Hepatocyte (in vitro differentiated cells): ENCODE results near the gene TRPM3. TPM values are rescaled to one million over a fixed set of nuclear protein-coding genes. Genes with fewer than 3 reads are reported as not detected.

Experiments
- DNase-seq: peaks from one replicate; pipeline ENCODE4 v3.0.0-alpha.2; 2016; ENCODE audit warnings: low spot score
- H2AFZ ChIP-seq: fragments of 200-600 bp; sonication (generic); 2 replicates; pipeline ENCODE4 v1.6.0; 2016; ENCODE audit warnings: antibody characterized with exemption, mild to moderate bottlenecking
- H3K27ac ChIP-seq: fragments of 200-600 bp; sonication (generic); 2 replicates; pipeline ENCODE4 v1.5.1; 2016; ENCODE audit warnings: mild to moderate bottlenecking
- H3K27me3 ChIP-seq: fragments of 200-600 bp; sonication (generic); 2 replicates; pipeline ENCODE4 v1.6.1; 2016
- H3K36me3 ChIP-seq: fragments of 200-600 bp; sonication (generic); replicated peaks from 2 replicates; pipeline ENCODE4 v1.5.1; 2016; ENCODE audit warnings: low read depth; ENCODE audit not compliant: insufficient read depth
- H3K4me1 ChIP-seq: fragments of 200-600 bp; sonication (generic); 2 replicates; pipeline ENCODE4 v1.5.1; 2016; ENCODE audit warnings: mild to moderate bottlenecking, moderate library complexity; ENCODE audit not compliant: insufficient read depth
- H3K4me2 ChIP-seq: fragments of 200-600 bp; sonication (generic); 2 replicates; pipeline ENCODE4 v1.6.0; 2016
- H3K4me3 ChIP-seq: fragments of 200-600 bp; sonication (generic); 2 replicates; pipeline ENCODE4 v1.5.1; 2016; ENCODE audit warnings: mild to moderate bottlenecking
- H3K79me2 ChIP-seq: fragments of 200-600 bp; sonication (generic); 2 replicates; pipeline ENCODE4 v1.6.0; 2017; ENCODE audit warnings: mild to moderate bottlenecking
- H3K9me2 ChIP-seq: fragments of 200-600 bp; sonication (generic); replicated peaks from 2 replicates; pipeline ENCODE4 v1.6.0; 2017; ENCODE audit warnings: mild to moderate bottlenecking; ENCODE audit not compliant: insufficient read depth
- H3K9me3 ChIP-seq: fragments of 200-600 bp; sonication (generic); 2 replicates; pipeline ENCODE4 v1.5.1; 2016; ENCODE audit warnings: low read depth, mild to moderate bottlenecking
- H4K20me1 ChIP-seq: fragments of 200-600 bp; sonication (generic); 2 replicates; pipeline ENCODE4 v1.6.0; 2016; ENCODE audit warnings: mild to moderate bottlenecking; ENCODE audit not compliant: insufficient read depth, poor library complexity, severe bottlenecking
- EZH2 ChIP-seq: fragments of 200-600 bp; sonication (generic); IDR thresholded peaks from 2 replicates; pipeline ENCODE4 v1.6.1; 2016; ENCODE audit warnings: antibody characterized with exemption, mild to moderate bottlenecking, borderline replicate concordance
- EZH2phosphoT487 ChIP-seq: fragments of 200-600 bp; sonication (generic); IDR thresholded peaks from one replicate; pipeline ENCODE4 v1.6.1; 2018; ENCODE audit warnings: antibody characterized with exemption, mild to moderate bottlenecking, low read depth, moderate library complexity; ENCODE audit not compliant: unreplicated experiment, severe bottlenecking
- WGBS: methylation state at CpG from one replicate; pipeline ENCODE4 v1.1.6; 2016; ENCODE audit warnings: low lambda C conversion rate; ENCODE audit errors: missing lambda C conversion rate; 5-methylcytosine and 5-hydroxymethylcytosine counted together
- polyA plus RNA-seq: library from polyadenylated mRNA; unstranded; fragments of >200 nt; fragmentation: Nextera tagmentation; extraction: Ambion mirVana; gene quantifications from 2 replicates; pipeline ENCODE4 v1.2.1, GENCODE V29; 2016
- total RNA-seq: library from RNA; depleted of rRNA; stranded (reverse); fragments of >200 nt; gene quantifications from 2 replicates; pipeline ENCODE4 v1.2.3, GENCODE V29; 2014
- TF ChIP-seq, protein P1 (sequence below): fragments of 200-600 bp; sonication (generic); IDR thresholded peaks from 2 replicates; pipeline ENCODE4 v1.5.1; 2016; ENCODE audit warnings: antibody characterized with exemption, mild to moderate bottlenecking; ENCODE audit not compliant: poor library complexity

TRPM3 gene
- total RNA-seq: 0.60 and 1.6 TPM in 2 replicates
- polyA plus RNA-seq: 0.68 and 0.86 TPM in 2 replicates

DNA sequence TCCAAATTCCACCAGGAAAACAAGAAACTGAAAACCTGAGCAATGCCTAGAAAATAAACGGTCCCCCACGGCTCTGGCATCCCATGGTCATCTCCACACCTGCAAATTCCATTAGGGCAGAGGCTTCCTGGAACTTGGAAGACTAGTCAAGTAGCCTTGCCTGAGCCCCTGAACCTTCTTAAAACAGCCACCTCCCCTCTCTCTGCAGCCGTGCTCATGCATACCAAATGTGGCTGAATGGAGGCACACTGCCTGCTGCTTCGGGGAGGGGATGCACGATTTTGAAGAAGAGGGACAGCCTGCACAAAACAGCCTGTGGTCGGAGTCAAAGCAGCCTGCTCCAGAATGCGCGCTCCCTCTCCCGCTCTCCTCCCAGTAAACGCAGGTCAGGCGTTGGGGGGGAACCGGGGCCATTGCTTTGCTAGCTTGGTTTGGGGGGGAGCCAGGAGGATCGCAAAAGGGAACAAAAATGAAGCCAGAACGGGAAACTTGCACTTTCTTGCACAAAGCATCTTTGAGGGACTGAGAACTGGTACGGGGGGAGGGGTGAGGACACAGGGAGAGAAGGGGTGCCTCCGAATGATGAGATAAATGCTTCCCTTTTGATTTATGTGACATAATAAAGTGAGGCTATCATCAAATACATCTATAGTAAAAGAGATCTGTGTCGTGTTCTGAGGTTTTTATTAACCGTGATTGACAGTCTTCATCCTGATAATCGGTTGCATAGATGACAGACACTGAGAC lies at the start of gene TRPM3:
TRPM3 (minus strand) TSS at position 347 of the 747 bp plus-strand sequence; CDS start at position 80, 267 bp downstream.
- Histone ChIP-seq H3K9me3 (no peaks in the 10 kb centered on the region), H3K4me1 (no peaks in the 10 kb centered on the region), H3K27ac (no peak within 1 kb of the TSS), H4K20me1 (no peaks in the 10 kb centered on the region), H3K4me3 (peak within 1 kb of the TSS; percentile 8), H3K27me3 (peaks cover 32% of the 10 kb centered on the region), H3K4me2 (peak within 1 kb of the TSS; percentile 72), H3K79me2 (no peaks in the 10 kb centered on the region), H3K36me3 (no peaks in the 10 kb centered on the region), H3K9me2 (no peaks in the 10 kb centered on the region), H2AFZ (no peak within 1 kb of the TSS)
- DNase-seq: peak; percentile 8
- TF ChIP-seq EZH2 (no peak), EZH2phosphoT487 (no peak)
- TF ChIP-seq, protein P1, sequence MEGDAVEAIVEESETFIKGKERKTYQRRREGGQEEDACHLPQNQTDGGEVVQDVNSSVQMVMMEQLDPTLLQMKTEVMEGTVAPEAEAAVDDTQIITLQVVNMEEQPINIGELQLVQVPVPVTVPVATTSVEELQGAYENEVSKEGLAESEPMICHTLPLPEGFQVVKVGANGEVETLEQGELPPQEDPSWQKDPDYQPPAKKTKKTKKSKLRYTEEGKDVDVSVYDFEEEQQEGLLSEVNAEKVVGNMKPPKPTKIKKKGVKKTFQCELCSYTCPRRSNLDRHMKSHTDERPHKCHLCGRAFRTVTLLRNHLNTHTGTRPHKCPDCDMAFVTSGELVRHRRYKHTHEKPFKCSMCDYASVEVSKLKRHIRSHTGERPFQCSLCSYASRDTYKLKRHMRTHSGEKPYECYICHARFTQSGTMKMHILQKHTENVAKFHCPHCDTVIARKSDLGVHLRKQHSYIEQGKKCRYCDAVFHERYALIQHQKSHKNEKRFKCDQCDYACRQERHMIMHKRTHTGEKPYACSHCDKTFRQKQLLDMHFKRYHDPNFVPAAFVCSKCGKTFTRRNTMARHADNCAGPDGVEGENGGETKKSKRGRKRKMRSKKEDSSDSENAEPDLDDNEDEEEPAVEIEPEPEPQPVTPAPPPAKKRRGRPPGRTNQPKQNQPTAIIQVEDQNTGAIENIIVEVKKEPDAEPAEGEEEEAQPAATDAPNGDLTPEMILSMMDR: no peak
- 2% methylated on average over 19 of the region's 19 CpGs for WGBS

DNA sequence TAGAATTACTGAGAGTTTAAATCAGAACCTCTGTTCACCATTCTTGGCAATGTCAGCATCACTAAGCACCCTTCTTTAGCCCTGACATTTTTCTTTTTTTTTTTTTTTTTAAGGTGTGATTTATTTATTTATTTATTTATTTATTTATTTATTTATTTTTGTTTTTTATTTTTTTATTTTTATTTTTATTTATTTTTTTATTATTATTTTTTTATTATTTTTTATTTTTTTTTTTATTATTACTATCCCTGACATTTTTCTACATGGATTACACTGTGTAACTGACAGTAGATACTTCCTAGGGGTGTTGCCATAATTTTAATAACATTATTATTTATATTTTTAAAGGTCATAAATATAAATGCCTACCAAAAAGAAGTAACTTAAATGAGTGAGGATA lies 47.0 kb upstream of the TRPM3 start:
- no peaks in the 10 kb centered on the region for H3K9me3 ChIP-seq
- H3K4me3 ChIP-seq: no peak overlapping the region
- H3K4me1 ChIP-seq: no peaks in the 10 kb centered on the region
- H3K36me3 ChIP-seq: no peaks in the 10 kb centered on the region
- H2AFZ ChIP-seq: no peak overlapping the region
- no peaks in the 10 kb centered on the region for H4K20me1 ChIP-seq
- no peaks in the 10 kb centered on the region for H3K79me2 ChIP-seq
- no peaks in the 10 kb centered on the region for H3K9me2 ChIP-seq
- no peak overlapping the region for H3K27ac ChIP-seq
- TF ChIP-seq EZH2: no peak
- TF ChIP-seq, protein P1: no peak
- DNase-seq: no peak
- H3K27me3 ChIP-seq: no peaks in the 10 kb centered on the region
- no peak overlapping the region for H3K4me2 ChIP-seq

DNA sequence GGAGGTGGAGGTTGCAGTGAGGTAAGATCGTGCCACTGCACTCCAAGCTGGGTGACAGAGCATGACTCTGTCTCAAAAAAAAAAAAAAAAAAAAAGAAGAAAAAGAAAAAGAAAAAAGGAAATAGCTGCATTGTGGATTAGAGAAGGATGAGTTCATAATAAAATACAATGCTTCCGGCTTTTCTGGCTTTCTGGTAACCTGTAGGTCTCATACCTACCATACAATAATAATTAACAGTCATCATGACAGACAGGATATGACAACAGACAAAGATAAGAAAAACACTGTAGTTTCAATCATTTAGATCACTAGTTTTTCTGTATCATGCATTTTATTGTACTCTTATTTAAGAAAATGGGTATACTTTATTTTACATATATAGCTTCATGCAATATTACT lies 40.7 kb upstream of the TRPM3 start:
- H3K79me2 ChIP-seq: no peaks in the 10 kb centered on the region
- no peak for DNase-seq
- no peak overlapping the region for H2AFZ ChIP-seq
- no peaks in the 10 kb centered on the region for H3K9me3 ChIP-seq
- no peaks in the 10 kb centered on the region for H3K36me3 ChIP-seq
- H3K9me2 ChIP-seq: no peaks in the 10 kb centered on the region
- no peak overlapping the region for H3K4me3 ChIP-seq
- no peaks in the 10 kb centered on the region for H4K20me1 ChIP-seq
- H3K4me2 ChIP-seq: no peak overlapping the region
- no peak overlapping the region for H3K27ac ChIP-seq
- 92% methylated on average over 2 of the region's 2 CpGs for whole genome bisulfite sequencing
- no peaks in the 10 kb centered on the region for H3K4me1 ChIP-seq
- TF ChIP-seq EZH2phosphoT487 (no peak), EZH2 (no peak)
- TF ChIP-seq, protein P1: no peak
- H3K27me3 ChIP-seq: no peaks in the 10 kb centered on the region
